SK-N-SH treated with all-trans-retinoic acid at 6 μM for 48 hours (cell line): ENCODE data around the gene IL6.

ENCODE experiments used
- ATAC-seq: fragments of 200-7000 bp; cut with Tn5 transposase; 3 replicates; pipeline ENCODE4 v1.9.1; 2020; ENCODE audit warnings: mild to moderate bottlenecking, moderate library complexity
- ARNTL ChIP-seq: fragments of 450-650 bp; formaldehyde crosslinking; IDR thresholded peaks from 2 replicates; pipeline ENCODE4 v1.5.0; 2020; ENCODE audit warnings: low read depth, mild to moderate bottlenecking, moderate library complexity, borderline replicate concordance
- BACH2 ChIP-seq: fragments of 250-450 bp; sonication (Bioruptor Pico); IDR thresholded peaks from 2 replicates; pipeline ENCODE4 v1.9.0; 2021; ENCODE audit warnings: mild to moderate bottlenecking, borderline replicate concordance
- CREB5 ChIP-seq: fragments of 250-450 bp; sonication (Bioruptor Pico); IDR thresholded peaks from 2 replicates; pipeline ENCODE4 v1.5.1; 2020; ENCODE audit warnings: low read depth, mild to moderate bottlenecking, moderate library complexity
- ESRRG ChIP-seq: fragments of 250-450 bp; sonication (Bioruptor Pico); IDR thresholded peaks from 2 replicates; pipeline ENCODE4 v1.6.1; 2021; ENCODE audit warnings: mild to moderate bottlenecking
- GLIS3 ChIP-seq: fragments of 250-450 bp; sonication (Bioruptor Pico); IDR thresholded peaks from 2 replicates; pipeline ENCODE4 v1.5.0; 2020; ENCODE audit warnings: mild to moderate bottlenecking, moderate library complexity
- ISL1 ChIP-seq: fragments of 250-450 bp; sonication (Bioruptor Pico); IDR thresholded peaks from 2 replicates; pipeline ENCODE4 v2.1.2; 2022; ENCODE audit warnings: mild to moderate bottlenecking, moderate library complexity
- OSR1 ChIP-seq: fragments of 250-450 bp; sonication (Bioruptor Pico); IDR thresholded peaks from 2 replicates; pipeline ENCODE4 v1.8.0; 2022; ENCODE audit warnings: moderate library complexity, mild to moderate bottlenecking, inconsistent platforms
- PATZ1 ChIP-seq: fragments of 250-450 bp; sonication (Bioruptor Pico); IDR thresholded peaks from 2 replicates; pipeline ENCODE4 v1.8.0; 2020; ENCODE audit warnings: mild to moderate bottlenecking, moderate library complexity, borderline replicate concordance
- POU6F1 ChIP-seq: fragments of 250-450 bp; sonication (Bioruptor Pico); IDR thresholded peaks from 2 replicates; pipeline ENCODE4 v1.8.0; 2021; ENCODE audit warnings: low read depth, mild to moderate bottlenecking, moderate library complexity, borderline replicate concordance
- RARB ChIP-seq: fragments of 250-450 bp; sonication (Bioruptor Pico); IDR thresholded peaks from 2 replicates; pipeline ENCODE4 v1.8.0; 2021; ENCODE audit warnings: mild to moderate bottlenecking, moderate library complexity
- SNAI2 ChIP-seq: fragments of 250-450 bp; sonication (Bioruptor Pico); IDR thresholded peaks from 2 replicates; pipeline ENCODE4 v1.5.0; 2020; ENCODE audit warnings: mild to moderate bottlenecking, moderate library complexity
- TCF4 ChIP-seq: fragments of 250-450 bp; sonication (Bioruptor Pico); IDR thresholded peaks from 2 replicates; pipeline ENCODE4 v1.8.0; 2021; ENCODE audit warnings: mild to moderate bottlenecking, moderate library complexity, borderline replicate concordance
- TOX ChIP-seq: fragments of 250-450 bp; sonication (Bioruptor Pico); IDR thresholded peaks from 2 replicates; pipeline ENCODE4 v1.8.0; 2021; ENCODE audit warnings: mild to moderate bottlenecking, moderate library complexity, borderline replicate concordance
- TSHZ2 ChIP-seq: fragments of 250-450 bp; sonication (Bioruptor Pico); IDR thresholded peaks from 2 replicates; pipeline ENCODE4 v1.5.0; 2020; ENCODE audit warnings: mild to moderate bottlenecking, moderate library complexity
- ZC3H10 ChIP-seq: fragments of 250-450 bp; sonication (Bioruptor Pico); IDR thresholded peaks from 2 replicates; pipeline ENCODE4 v1.5.1; 2021; ENCODE audit warnings: mild to moderate bottlenecking, moderate library complexity
- ZFP3 ChIP-seq: fragments of 250-450 bp; sonication (Bioruptor Pico); IDR thresholded peaks from 2 replicates; pipeline ENCODE4 v1.5.0; 2020; ENCODE audit warnings: mild to moderate bottlenecking, moderate library complexity
- ZFP30 ChIP-seq: fragments of 450-650 bp; formaldehyde crosslinking; IDR thresholded peaks from 2 replicates; pipeline ENCODE4 v1.5.0; 2022; ENCODE audit warnings: mild to moderate bottlenecking, moderate library complexity
- ZNF565 ChIP-seq: fragments of 450-650 bp; formaldehyde crosslinking; conservative IDR thresholded peaks from 2 replicates; pipeline ENCODE4 v1.5.0; 2020; ENCODE audit warnings: low read depth, mild to moderate bottlenecking, moderate library complexity
- ZNF70 ChIP-seq: fragments of 450-650 bp; formaldehyde crosslinking; IDR thresholded peaks from 2 replicates; pipeline ENCODE4 v1.5.0; 2020; ENCODE audit warnings: mild to moderate bottlenecking, moderate library complexity
- ZNF8 ChIP-seq: fragments of 450-650 bp; formaldehyde crosslinking; IDR thresholded peaks from 2 replicates; pipeline ENCODE4 v1.5.0; 2020; ENCODE audit warnings: mild to moderate bottlenecking, moderate library complexity

The IL6 gene

GRCh38 chr7:22762866-22763265 is 35.9 kb downstream of the IL6 start (continued):
- TF ChIP-seq TSHZ2, result no peak
- no peak for TF ChIP-seq ARNTL (CRISPR knock-in tag)
- no peak for TF ChIP-seq ZNF70
- TF ChIP-seq, all 23 proteins: peak for 0

- TF ChIP-seq ZC3H10 (CRISPR knock-in tag), result no peak
- no peak for TF ChIP-seq ZFP3 (CRISPR knock-in tag)
- TF ChIP-seq BACH2, result no peak
- no peak for TF ChIP-seq PATZ1
- TF ChIP-seq TCF4 (CRISPR knock-in tag), result no peak
- TF ChIP-seq SNAI2 (CRISPR knock-in tag), result no peak
- TF ChIP-seq ZNF70, result no peak
- no peak for TF ChIP-seq ISL1
- no peak for TF ChIP-seq ARNTL (CRISPR knock-in tag)
- TF ChIP-seq ZNF565 (CRISPR knock-in tag), result no peak
- no peak for TF ChIP-seq ZNF8 (CRISPR knock-in tag)
- TF ChIP-seq RARB (CRISPR knock-in tag), result no peak
- TF ChIP-seq ZFP30, result no peak
- TF ChIP-seq TOX (CRISPR knock-in tag), result no peak
- no peak for TF ChIP-seq GLIS3 (CRISPR knock-in tag)
- TF ChIP-seq, all 23 proteins: peak for 0
- ATAC-seq, result no peak
These were observed 38.6 kb downstream of the IL6 start for GRCh38 chr7:22765609-22766008.

GRCh38 chr7:22771194-22771871 is 44.3 kb downstream of the IL6 start:
- no peak for ATAC-seq
- TF ChIP-seq POU6F1 (CRISPR knock-in tag) (no peak), ZFP30 (no peak), ZNF8 (CRISPR knock-in tag) (no peak), ESRRG (CRISPR knock-in tag) (no peak), CREB5 (no peak)
- TF ChIP-seq, all 23 proteins: peak for 0

GRCh38 chr7:22771872-22772228 is 44.9 kb downstream of the IL6 start:
- no peak for ATAC-seq
- TF ChIP-seq OSR1 (CRISPR knock-in tag) (no peak), BACH2 (no peak), POU6F1 (CRISPR knock-in tag) (no peak), ISL1 (no peak), ZNF70 (no peak), TOX (CRISPR knock-in tag) (no peak), SNAI2 (CRISPR knock-in tag) (no peak), ZFP30 (no peak)
